ENCODE measurements around the gene SLC37A2. TPM values are rescaled to one million over a fixed set of nuclear protein-coding genes. Genes with fewer than 3 reads are reported as not detected.
"Not testable (repeated sequence)": the region's sequence is repeated elsewhere in the genome, so short reads cannot be mapped to it uniquely, and the experiment has no call there.

The SLC37A2 gene
- total RNA-seq, 1 donor from 2014 or later, result 0.53 TPM

- no peak for DNase-seq (ENCODE audit: low read depth, low spot score)
Observed at GRCh38 chr11:125083312-125084056, 20.4 kb downstream of the SLC37A2 start.

GRCh38 chr11:125084057-125084416, 20.9 kb downstream of the SLC37A2 start:
- DNase-seq (ENCODE audit: low read depth, low spot score), result no peak

GRCh38 chr11:125084761-125085231, 21.7 kb downstream of the SLC37A2 start:
- DNase-seq (ENCODE audit: low read depth, low spot score), result no peak

GRCh38 chr11:125085301-125086081, 22.4 kb downstream of the SLC37A2 start:
- no peak for DNase-seq (ENCODE audit: low read depth, low spot score)

GRCh38 chr11:125086633-125087296, 23.7 kb downstream of the SLC37A2 start:
- DNase-seq (ENCODE audit: low read depth, low spot score), result no peak

- no peak for DNase-seq (ENCODE audit: low read depth, low spot score)
Observed at GRCh38 chr11:125088123-125088522, 25.0 kb downstream of the SLC37A2 start.

GRCh38 chr11:125088576-125089455, 25.7 kb downstream of the SLC37A2 start:
- no peak for DNase-seq (ENCODE audit: low read depth, low spot score)

GRCh38 chr11:125089481-125089880, 26.4 kb downstream of the SLC37A2 start:
- not testable (repeated sequence) for DNase-seq (ENCODE audit: low read depth, low spot score)

GRCh38 chr11:125090151-125090550, 27.0 kb downstream of the SLC37A2 start:
- DNase-seq (ENCODE audit: low read depth, low spot score), result not testable (repeated sequence)

GRCh38 chr11:125090816-125091215, 27.7 kb downstream of the SLC37A2 start:
- DNase-seq (ENCODE audit: low read depth, low spot score), result no peak

GRCh38 chr11:125091247-125091876, 28.3 kb downstream of the SLC37A2 start:
- DNase-seq (ENCODE audit: low read depth, low spot score), result no peak

GRCh38 chr11:125091877-125092664, 29.0 kb downstream of the SLC37A2 start:
- DNase-seq (ENCODE audit: low read depth, low spot score), result no peak

GRCh38 chr11:125092669-125093068, 29.6 kb downstream of the SLC37A2 start:
- DNase-seq (ENCODE audit: low read depth, low spot score), result no peak

GRCh38 chr11:125093502-125093901, 30.4 kb downstream of the SLC37A2 start:
- no peak for DNase-seq (ENCODE audit: low read depth, low spot score)

- no peak for DNase-seq (ENCODE audit: low read depth, low spot score)
Observed at GRCh38 chr11:125094731-125095130, 31.6 kb downstream of the SLC37A2 start.

- DNase-seq (ENCODE audit: low read depth, low spot score), result no peak
Observed at GRCh38 chr11:125100136-125100535, 37.0 kb downstream of the SLC37A2 start.

- DNase-seq (ENCODE audit: low read depth, low spot score), result no peak
Observed at GRCh38 chr11:125101596-125101995, 38.5 kb downstream of the SLC37A2 start.

GRCh38 chr11:125102025-125102424, 38.9 kb downstream of the SLC37A2 start:
- DNase-seq (ENCODE audit: low read depth, low spot score), result no peak

GRCh38 chr11:125102510-125102909, 39.4 kb downstream of the SLC37A2 start:
- no peak for DNase-seq (ENCODE audit: low read depth, low spot score)

- DNase-seq (ENCODE audit: low read depth, low spot score), result no peak
Observed at GRCh38 chr11:125105926-125106325, 42.8 kb downstream of the SLC37A2 start.
